ENCODE measurements around the gene TMEM178B. TPM values are rescaled to one million over a fixed set of nuclear protein-coding genes. Genes with fewer than 3 reads are reported as not detected.

The TMEM178B gene
- total RNA-seq, 1 experiment from 2014 or later, result 0.11 TPM

DNA sequence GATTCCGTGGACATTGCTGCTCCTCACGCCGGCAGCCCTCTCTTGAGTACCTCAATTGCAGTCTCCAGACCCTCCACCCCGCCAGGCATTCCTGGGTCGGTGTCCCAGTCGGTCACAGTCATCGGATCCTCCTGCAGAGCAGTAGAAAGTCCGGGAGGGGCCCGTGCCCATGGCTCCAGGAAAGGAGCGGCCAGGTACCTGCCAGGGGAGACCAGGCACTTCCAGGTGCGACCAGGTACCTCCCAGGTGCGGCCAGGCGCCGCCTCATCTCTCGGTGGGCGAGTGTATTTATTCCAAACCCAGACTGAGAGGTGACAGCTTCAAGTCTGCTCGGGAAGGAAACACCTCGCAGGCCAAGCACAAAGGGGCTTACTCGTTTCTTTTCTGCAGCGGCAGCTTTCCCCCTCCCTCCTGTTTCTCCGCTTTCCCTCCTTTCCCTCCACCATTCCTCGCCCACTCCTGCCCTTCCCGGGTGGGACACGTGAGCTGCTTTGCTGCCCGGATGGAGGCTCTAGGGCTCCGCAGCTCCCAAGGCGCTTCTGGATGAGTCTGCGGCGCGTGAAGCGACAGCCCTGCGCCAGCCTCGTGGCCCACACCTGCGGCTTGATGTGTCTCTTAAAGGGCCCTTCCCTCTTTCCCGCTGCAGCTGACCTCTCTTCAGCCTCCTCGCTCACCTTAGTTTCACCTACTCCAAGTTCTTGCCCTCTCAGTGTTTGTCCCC, 438.0 kb downstream of the TMEM178B start:
- peak overlapping the region; percentile 14 for H3K27ac Mint-ChIP-seq (ENCODE audit: unreplicated experiment)
- no TSS peak for BruUV-seq (replicated peaks)
- H3K36me3 Mint-ChIP-seq (ENCODE audit: insufficient read depth, unreplicated experiment), result no peaks in the 10 kb centered on the region
- ChIA-PET POLR2A (no interaction called here), CTCF (no interaction called here)
- Histone ChIP-seq H3K9me3 (no peaks in the 10 kb centered on the region; the same call in 1 of the 2 replicates), H3K4me3 (ENCODE audit: low read depth, low read length) (peak overlapping the region; percentile 42), H3K4me1 (no peaks in the 10 kb centered on the region), H3K27me3 (replicated peaks; ENCODE audit: control insufficient read depth, insufficient read depth, low read length) (no peaks in the 10 kb centered on the region; the same call in 1 of the 2 replicates), H3K36me3 (ENCODE audit: control insufficient read depth, insufficient read depth, low read length) (no peaks in the 10 kb centered on the region)
- TF ChIP-seq, protein P1, sequence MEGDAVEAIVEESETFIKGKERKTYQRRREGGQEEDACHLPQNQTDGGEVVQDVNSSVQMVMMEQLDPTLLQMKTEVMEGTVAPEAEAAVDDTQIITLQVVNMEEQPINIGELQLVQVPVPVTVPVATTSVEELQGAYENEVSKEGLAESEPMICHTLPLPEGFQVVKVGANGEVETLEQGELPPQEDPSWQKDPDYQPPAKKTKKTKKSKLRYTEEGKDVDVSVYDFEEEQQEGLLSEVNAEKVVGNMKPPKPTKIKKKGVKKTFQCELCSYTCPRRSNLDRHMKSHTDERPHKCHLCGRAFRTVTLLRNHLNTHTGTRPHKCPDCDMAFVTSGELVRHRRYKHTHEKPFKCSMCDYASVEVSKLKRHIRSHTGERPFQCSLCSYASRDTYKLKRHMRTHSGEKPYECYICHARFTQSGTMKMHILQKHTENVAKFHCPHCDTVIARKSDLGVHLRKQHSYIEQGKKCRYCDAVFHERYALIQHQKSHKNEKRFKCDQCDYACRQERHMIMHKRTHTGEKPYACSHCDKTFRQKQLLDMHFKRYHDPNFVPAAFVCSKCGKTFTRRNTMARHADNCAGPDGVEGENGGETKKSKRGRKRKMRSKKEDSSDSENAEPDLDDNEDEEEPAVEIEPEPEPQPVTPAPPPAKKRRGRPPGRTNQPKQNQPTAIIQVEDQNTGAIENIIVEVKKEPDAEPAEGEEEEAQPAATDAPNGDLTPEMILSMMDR (IDR thresholded peaks at IDR 0.05; ENCODE audit: insufficient read depth in 1 of 2, low read depth in 1 of 2, low read length in 1 of 2, severe bottlenecking in 1 of 2, unreplicated experiment in 1 of 2), result no peak
- DNase-seq, result peak in 1 of 2 experiments; percentile 22
- peaks cover 45% of the 10 kb centered on the region for H3K27me3 Mint-ChIP-seq (ENCODE audit: insufficient read depth, unreplicated experiment)
- peak overlapping the region; percentile 70 for H3K4me3 Mint-ChIP-seq (ENCODE audit: unreplicated experiment)
- H3K4me1 Mint-ChIP-seq (ENCODE audit: low read depth, unreplicated experiment), result peaks cover 8% of the 10 kb centered on the region
- H3K9me3 Mint-ChIP-seq (ENCODE audit: unreplicated experiment), result peaks cover 10% of the 10 kb centered on the region
- intact Hi-C loops (cut with micrococcal nuclease; ENCODE audit: unreplicated experiment), result no loop called here

DNA sequence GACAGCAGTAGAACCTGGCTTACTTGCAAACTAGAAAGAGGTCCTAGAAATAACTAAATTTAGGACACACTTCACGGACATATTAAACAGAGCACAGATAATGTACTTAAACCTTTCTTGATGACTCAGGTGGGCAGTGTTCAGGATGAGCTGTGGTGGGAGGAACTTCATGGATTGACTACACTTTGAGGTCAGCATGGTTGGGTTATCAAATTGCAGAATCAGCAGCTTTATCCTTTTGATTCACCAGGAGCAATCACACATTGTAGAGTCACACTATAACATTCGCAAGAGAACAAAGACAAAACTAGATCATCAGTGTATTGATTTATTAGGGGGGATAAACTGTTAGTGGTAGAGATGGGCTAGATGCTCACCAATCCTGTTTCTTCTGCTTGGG, 438.7 kb downstream of the TMEM178B start:
- peak overlapping the region; percentile 70 for H3K4me3 Mint-ChIP-seq (ENCODE audit: unreplicated experiment)
- CTCF ChIA-PET, result no interaction called here
- H3K27me3 ChIP-seq (replicated peaks; ENCODE audit: control insufficient read depth, insufficient read depth, low read length), result no peaks in the 10 kb centered on the region; the same call in 1 of the 2 replicates

DNA sequence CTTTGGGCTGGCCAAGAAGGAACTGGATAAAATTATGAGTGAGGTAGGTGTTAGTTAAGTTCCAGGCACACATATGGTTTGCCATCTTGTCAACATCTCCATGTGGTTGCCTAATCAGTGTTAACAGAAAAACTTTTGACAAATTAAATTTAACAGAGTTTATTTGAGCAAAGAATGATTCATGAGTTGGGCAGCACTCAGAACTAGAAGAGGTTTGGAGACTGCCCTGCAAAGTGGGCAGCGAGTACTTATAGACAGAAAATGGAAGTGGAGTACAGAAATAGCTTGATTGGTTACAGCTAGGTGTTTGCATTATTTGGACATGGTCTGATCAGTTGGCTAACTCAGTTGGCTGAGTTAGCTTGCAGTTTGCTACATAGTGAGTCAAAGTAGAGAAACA, 439.9 kb downstream of the TMEM178B start:
- intact Hi-C loops (cut with micrococcal nuclease; ENCODE audit: unreplicated experiment), result no loop called here
- Mint-ChIP-seq H3K36me3 (ENCODE audit: insufficient read depth, unreplicated experiment) (no peaks in the 10 kb centered on the region), H3K4me3 (ENCODE audit: unreplicated experiment) (no peak overlapping the region), H3K27me3 (ENCODE audit: insufficient read depth, unreplicated experiment) (peaks cover 43% of the 10 kb centered on the region), H3K9me3 (ENCODE audit: unreplicated experiment) (peaks cover 8% of the 10 kb centered on the region), H3K4me1 (ENCODE audit: low read depth, unreplicated experiment) (peaks cover 8% of the 10 kb centered on the region), H3K27ac (ENCODE audit: unreplicated experiment) (no peak overlapping the region)
- TF ChIP-seq, protein P1 (IDR thresholded peaks at IDR 0.05; ENCODE audit: insufficient read depth in 1 of 2, low read depth in 1 of 2, low read length in 1 of 2, severe bottlenecking in 1 of 2, unreplicated experiment in 1 of 2), result no peak
- Histone ChIP-seq H3K4me1 (no peaks in the 10 kb centered on the region), H3K4me3 (ENCODE audit: low read depth, low read length) (no peak overlapping the region), H3K9me3 (no peaks in the 10 kb centered on the region; the same call in 1 of the 2 replicates), H3K36me3 (ENCODE audit: control insufficient read depth, insufficient read depth, low read length) (no peaks in the 10 kb centered on the region), H3K27me3 (replicated peaks; ENCODE audit: control insufficient read depth, insufficient read depth, low read length) (no peaks in the 10 kb centered on the region; the same call in 1 of the 2 replicates)
- no peak for DNase-seq
- BruUV-seq (replicated peaks), result no TSS peak
- ChIA-PET CTCF (interaction anchor here (0.6 kb wide), 1 partner anchor 28 kb away, joined by 3 read pairs; no protein-coding TSS in a partner anchor), POLR2A (no interaction called here)

More for the DNA sequence above, 438.7 kb downstream of the TMEM178B start:
- no peaks in the 10 kb centered on the region for H3K36me3 Mint-ChIP-seq (ENCODE audit: insufficient read depth, unreplicated experiment)
- H3K36me3 ChIP-seq (ENCODE audit: control insufficient read depth, insufficient read depth, low read length), result no peaks in the 10 kb centered on the region
- no peak for DNase-seq
- POLR2A ChIA-PET, result no interaction called here
- no peaks in the 10 kb centered on the region; the same call in 1 of the 2 replicates for H3K9me3 ChIP-seq
- TF ChIP-seq, protein P1 (IDR thresholded peaks at IDR 0.05; ENCODE audit: insufficient read depth in 1 of 2, low read depth in 1 of 2, low read length in 1 of 2, severe bottlenecking in 1 of 2, unreplicated experiment in 1 of 2), result no peak
- intact Hi-C loops (cut with micrococcal nuclease; ENCODE audit: unreplicated experiment), result no loop called here
- peaks cover 10% of the 10 kb centered on the region for H3K9me3 Mint-ChIP-seq (ENCODE audit: unreplicated experiment)
- no peak overlapping the region for H3K4me3 ChIP-seq (ENCODE audit: low read depth, low read length)
- no peaks in the 10 kb centered on the region for H3K4me1 ChIP-seq
- peaks cover 8% of the 10 kb centered on the region for H3K4me1 Mint-ChIP-seq (ENCODE audit: low read depth, unreplicated experiment)
- H3K27ac Mint-ChIP-seq (ENCODE audit: unreplicated experiment), result no peak overlapping the region
- H3K27me3 Mint-ChIP-seq (ENCODE audit: insufficient read depth, unreplicated experiment), result peaks cover 45% of the 10 kb centered on the region
- BruUV-seq (replicated peaks), result no TSS peak

All from Caco-2 (cell line).